PC-9 (cell line): ENCODE data around the gene FUOM. TPM values are rescaled to one million over a fixed set of nuclear protein-coding genes. Genes with fewer than 3 reads are reported as not detected.

ENCODE experiments used
- BruUV-seq: library from RNA; stranded (reverse); fragments of 400-500 nt; replicated peaks from 2 replicates; lab custom pipeline; 2021; lab: Mats Ljungman, UMichigan
- CTCF ChIA-PET: fragments of 300-600 bp; sonication (Branson Sonifier 250); formaldehyde crosslinking; loops from one replicate; lab custom pipeline; 2022; ENCODE audit warnings: antibody characterized with exemption; lab: Charles Lee
- POLR2A ChIA-PET: fragments of 300-600 bp; sonication (Branson Sonifier 250); formaldehyde crosslinking; loops from one replicate; lab custom pipeline; 2022; ENCODE audit warnings: antibody characterized with exemption; ENCODE audit not compliant: unreplicated experiment; lab: Charles Lee
- DNase-seq, 2 experiments: peaks; one replicate each; pipeline versions ENCODE4 v3.0.0 to v3.0.0-alpha.2; 2015 to 2022; ENCODE audit warnings: mixed read lengths in 1 of 2
- H2AFZ ChIP-seq: fragments of 200-600 bp; sonication (generic); 2 replicates; pipeline ENCODE4 v1.8.1; 2017; ENCODE audit warnings: antibody characterized with exemption
- H3F3A ChIP-seq: fragments of 200-600 bp; sonication (generic); 2 replicates; pipeline ENCODE4 v1.8.1; 2017; ENCODE audit warnings: antibody characterized with exemption, mild to moderate bottlenecking, low read depth; ENCODE audit not compliant: insufficient read depth
- H3K27ac ChIP-seq: fragments of 200-600 bp; sonication (generic); 2 replicates; pipeline ENCODE4 v1.6.1; 2016; ENCODE audit warnings: mixed run types
- H3K27me3 ChIP-seq: fragments of 200-600 bp; sonication (generic); 2 replicates; pipeline ENCODE4 v1.6.1; 2016; ENCODE audit warnings: low read depth, mixed run types; ENCODE audit not compliant: insufficient read depth
- H3K36me3 ChIP-seq: fragments of 200-600 bp; sonication (generic); 2 replicates; pipeline ENCODE4 v1.6.1; 2016; ENCODE audit warnings: low read depth, mixed run types
- H3K4me1 ChIP-seq: fragments of 200-600 bp; sonication (generic); replicated peaks from 2 replicates; pipeline ENCODE4 v1.6.1; 2016; ENCODE audit warnings: mixed run types; ENCODE audit not compliant: insufficient read depth
- H3K4me2 ChIP-seq: fragments of 200-600 bp; sonication (generic); 2 replicates; pipeline ENCODE4 v1.6.1; 2017; ENCODE audit warnings: mixed run types
- H3K4me3 ChIP-seq: fragments of 200-600 bp; sonication (generic); 2 replicates; pipeline ENCODE4 v1.6.1; 2016; ENCODE audit warnings: mixed run types
- H3K79me2 ChIP-seq: fragments of 200-600 bp; sonication (generic); 2 replicates; pipeline ENCODE4 v1.6.1; 2017; ENCODE audit warnings: low read depth, mixed run types
- H3K9me2 ChIP-seq: fragments of 200-600 bp; sonication (generic); 2 replicates; pipeline ENCODE4 v1.8.1; 2017; ENCODE audit warnings: mild to moderate bottlenecking; ENCODE audit not compliant: insufficient read depth
- H3K9me3 ChIP-seq: fragments of 200-600 bp; sonication (generic); 2 replicates; pipeline ENCODE4 v1.8.1; 2016; ENCODE audit warnings: low read depth; ENCODE audit not compliant: insufficient read depth
- H4K20me1 ChIP-seq: fragments of 200-600 bp; sonication (generic); 2 replicates; pipeline ENCODE4 v1.8.1; 2017; ENCODE audit not compliant: insufficient read depth
- CTCF ChIP-seq: fragments of 200-600 bp; sonication (generic); conservative IDR thresholded peaks from 2 replicates; pipeline ENCODE4 v1.6.1; 2017; ENCODE audit warnings: mixed run types, antibody characterized with exemption, mild to moderate bottlenecking, moderate library complexity
- EZH2 ChIP-seq: fragments of 200-600 bp; sonication (generic); IDR thresholded peaks from 2 replicates; pipeline ENCODE4 v1.8.0; 2017; ENCODE audit warnings: antibody characterized with exemption, low read depth
- intact Hi-C: fragments of 100-400 bp; cut with micrococcal nuclease; formaldehyde crosslinking; loops from one replicate; pipeline ENCODE4 v1.10.0; 2022; ENCODE audit not compliant: unreplicated experiment
- total RNA-seq: library from RNA; stranded (reverse); gene quantifications from 2 replicates; pipeline ENCODE4 v1.2.3, GENCODE V29; 2021

Gene FUOM
- total RNA-seq, 1 experiment from 2014 or later: 7.4 TPM

GRCh38 chr10:133344236-133344635 is 13.6 kb downstream of the FUOM start:
- ChIA-PET POLR2A (no interaction called here), CTCF (no interaction called here)
- DNase-seq: no peak
- no peak overlapping the region for H3K4me2 ChIP-seq
- no peaks in the 10 kb centered on the region for H3F3A ChIP-seq
- H3K9me2 ChIP-seq: no peaks in the 10 kb centered on the region
- no peaks in the 10 kb centered on the region for H3K4me1 ChIP-seq
- H4K20me1 ChIP-seq: no peaks in the 10 kb centered on the region
- H3K9me3 ChIP-seq: no peaks in the 10 kb centered on the region
- H3K27me3 ChIP-seq: no peaks in the 10 kb centered on the region
- TF ChIP-seq EZH2: no peak
- no peak for TF ChIP-seq CTCF
- BruUV-seq: no TSS peak
- no peak overlapping the region for H2AFZ ChIP-seq
- H3K79me2 ChIP-seq: no peaks in the 10 kb centered on the region
- intact Hi-C loops: no loop called here
- no peak overlapping the region for H3K27ac ChIP-seq
- H3K36me3 ChIP-seq: no peaks in the 10 kb centered on the region
- no peak overlapping the region for H3K4me3 ChIP-seq

DNA sequence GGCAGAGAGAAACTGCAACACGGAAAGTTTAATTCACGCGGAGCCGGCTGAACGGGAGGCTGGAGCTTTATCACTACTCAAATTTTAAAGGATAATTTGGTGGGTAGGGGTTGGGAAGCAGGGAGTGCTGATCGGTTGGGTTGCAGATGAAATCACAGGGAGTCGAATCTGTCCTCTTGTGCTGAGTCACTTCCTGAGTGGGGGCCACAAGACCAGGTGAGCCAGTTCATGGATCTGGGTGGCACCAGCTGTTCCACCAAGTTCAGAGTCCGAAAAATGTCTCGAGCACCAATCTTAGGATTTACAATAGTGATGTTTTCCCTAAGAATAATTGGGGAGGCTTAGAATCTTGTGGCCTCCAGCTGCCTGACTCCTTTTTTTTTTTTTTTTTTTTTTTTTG is 14.3 kb downstream of the FUOM start:
- Histone ChIP-seq H3F3A (no peaks in the 10 kb centered on the region), H4K20me1 (no peaks in the 10 kb centered on the region), H2AFZ (no peak overlapping the region), H3K4me1 (no peaks in the 10 kb centered on the region), H3K27me3 (no peaks in the 10 kb centered on the region), H3K9me2 (no peaks in the 10 kb centered on the region), H3K27ac (no peak overlapping the region), H3K4me2 (no peak overlapping the region), H3K36me3 (no peaks in the 10 kb centered on the region), H3K79me2 (no peaks in the 10 kb centered on the region), H3K9me3 (no peaks in the 10 kb centered on the region), H3K4me3 (no peak overlapping the region)
- intact Hi-C loops: no loop called here
- TF ChIP-seq CTCF (no peak), EZH2 (no peak)
- no TSS peak for BruUV-seq
- DNase-seq: no peak
- POLR2A ChIA-PET: no interaction called here
- CTCF ChIA-PET: no interaction called here

DNA sequence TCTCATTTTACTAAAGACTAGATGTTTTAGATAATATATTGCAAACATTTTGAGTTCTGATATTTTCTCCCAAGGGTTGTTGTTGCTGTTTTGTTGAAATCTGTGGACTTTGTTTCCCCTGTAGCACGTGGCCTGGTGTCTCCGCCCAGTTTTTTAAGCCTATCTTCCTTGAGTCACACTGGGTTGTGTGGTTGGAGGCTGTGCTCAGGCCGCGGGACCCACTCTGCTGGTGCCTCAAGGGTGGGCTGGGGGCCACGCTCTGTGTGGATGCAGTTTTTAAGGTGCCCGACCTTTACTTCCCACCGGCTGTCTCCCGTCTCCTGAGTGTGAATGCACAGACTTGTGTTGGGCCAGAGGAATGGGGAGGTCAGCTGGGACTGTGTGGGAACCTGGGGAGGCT is 14.9 kb downstream of the FUOM start:
- POLR2A ChIA-PET: no interaction called here
- no peaks in the 10 kb centered on the region for H3K79me2 ChIP-seq

More for the DNA sequence above, 14.9 kb downstream of the FUOM start:
- intact Hi-C loops: no loop called here
- BruUV-seq: no TSS peak
- Histone ChIP-seq H3K4me3 (no peak overlapping the region), H3F3A (no peaks in the 10 kb centered on the region), H3K9me2 (no peaks in the 10 kb centered on the region), H2AFZ (no peak overlapping the region), H3K27me3 (no peaks in the 10 kb centered on the region), H3K9me3 (no peaks in the 10 kb centered on the region), H3K27ac (no peak overlapping the region), H3K36me3 (no peaks in the 10 kb centered on the region), H3K4me1 (no peaks in the 10 kb centered on the region), H3K4me2 (no peak overlapping the region), H4K20me1 (no peaks in the 10 kb centered on the region)
- DNase-seq: no peak
- no peak for TF ChIP-seq EZH2
- TF ChIP-seq CTCF: no peak
- CTCF ChIA-PET: no interaction called here
